ENCODE measurements around the gene CEACAM6.

- TF ChIP-seq CTCF (IDR thresholded peaks at IDR 0.05; ENCODE audit: borderline replicate concordance, extremely low read depth, low read length, poor library complexity, severe bottlenecking) (no peak), EZH2 (IDR thresholded peaks at IDR 0.05; ENCODE audit: borderline replicate concordance, low read depth, low read length, severe bottlenecking) (no peak)
Observed at GRCh38 chr19:41784312-41784711, 29.0 kb downstream of the CEACAM6 start.

Measured in DND-41 (cell line).